Activated naive CD8-positive, alpha-beta T cell treated with anti-CD3 and anti-CD28 coated beads, Interleukin-2, amount 10 ng/mL, durations not matched to agents 7 days and 5 days (primary cell): ENCODE results near the gene EPHB4. TPM values are rescaled to one million over a fixed set of nuclear protein-coding genes. Genes with fewer than 3 reads are reported as not detected.
"Not testable (repeated sequence)": the region's sequence is repeated elsewhere in the genome, so short reads cannot be mapped to it uniquely, and the experiment has no call there.

ENCODE experiments used
- ATAC-seq: fragments of 150-1000 bp; cut with Tn5 transposase; one replicate; pipeline ENCODE4 v1.10.0; 2021; ENCODE audit warnings: low read depth, moderate library complexity
- POLR2A ChIA-PET: fragments of 350-600 bp; sonication (Branson Sonifier 250); formaldehyde crosslinking; loops from one replicate; lab custom pipeline; 2021; ENCODE audit warnings: antibody characterized with exemption; lab: Charles Lee
- DNase-seq: peaks from one replicate; pipeline ENCODE4 v3.0.0; 2021
- H3K27ac Mint-ChIP-seq: one replicate; pipeline ENCODE4 v1.8.0; 2022; ENCODE audit warnings: mild to moderate bottlenecking, mixed read lengths
- H3K27me3 Mint-ChIP-seq: one replicate; pipeline ENCODE4 v1.8.0; 2022; ENCODE audit warnings: mild to moderate bottlenecking, moderate library complexity, mixed read lengths
- H3K36me3 Mint-ChIP-seq: one replicate; pipeline ENCODE4 v1.8.0; 2021; ENCODE audit warnings: mild to moderate bottlenecking, mixed read lengths
- H3K4me1 Mint-ChIP-seq: one replicate; pipeline ENCODE4 v1.8.0; 2021; ENCODE audit warnings: mixed read lengths
- H3K4me3 Mint-ChIP-seq: one replicate; pipeline ENCODE4 v1.8.0; 2022; ENCODE audit warnings: mild to moderate bottlenecking, moderate library complexity, mixed read lengths
- H3K9me3 Mint-ChIP-seq: one replicate; pipeline ENCODE4 v1.8.0; 2021; ENCODE audit warnings: mixed read lengths
- total RNA-seq, 2 experiments: library from RNA; stranded (reverse); gene quantifications; one replicate each; pipeline ENCODE4 v1.2.3, GENCODE V29; 2021

Gene EPHB4
- total RNA-seq, 2 experiments from 2014 or later, result 3.1 to 3.3 TPM

GRCh38 chr7:100864263-100864845, 37.0 kb upstream of the EPHB4 start:
- no peaks in the 10 kb centered on the region for H3K9me3 Mint-ChIP-seq
- POLR2A ChIA-PET, result interaction anchor here (3.1 kb wide), 1 partner anchor 11 kb away, joined by 14 read pairs; the partner anchor contains the start of gene SRRT
- peaks cover 13% of the 10 kb centered on the region for H3K36me3 Mint-ChIP-seq
- DNase-seq, result no peak
- no peak overlapping the region for H3K27ac Mint-ChIP-seq
- no peak for ATAC-seq
- H3K4me1 Mint-ChIP-seq, result peaks cover 9% of the 10 kb centered on the region
- H3K4me3 Mint-ChIP-seq, result no peak overlapping the region
- no peaks in the 10 kb centered on the region for H3K27me3 Mint-ChIP-seq

- Mint-ChIP-seq H3K4me3 (no peak overlapping the region), H3K36me3 (peaks cover 13% of the 10 kb centered on the region), H3K4me1 (peaks cover 9% of the 10 kb centered on the region), H3K27me3 (no peaks in the 10 kb centered on the region), H3K9me3 (no peaks in the 10 kb centered on the region), H3K27ac (no peak overlapping the region)
- POLR2A ChIA-PET, result interaction anchor here (0.5 to 3.1 kb wide), 2 partner anchors 9 to 11 kb away, joined by 4 to 14 read pairs; partner anchors contain the start of gene SRRT
- DNase-seq (no peak), ATAC-seq (no peak)
These were observed 36.2 kb upstream of the EPHB4 start for GRCh38 chr7:100863406-100863950.

- ATAC-seq (no peak), DNase-seq (no peak)
- Mint-ChIP-seq H3K4me1 (peaks cover 1% of the 10 kb centered on the region), H3K9me3 (no peaks in the 10 kb centered on the region), H3K27ac (no peak overlapping the region), H3K4me3 (no peak overlapping the region), H3K36me3 (peaks cover 12% of the 10 kb centered on the region), H3K27me3 (no peaks in the 10 kb centered on the region)
- POLR2A ChIA-PET, result interaction anchor here (0.9 kb wide), 1 partner anchor 28 kb away, joined by 4 read pairs; the partner anchor contains the start of gene UFSP1
These were observed 34.3 kb upstream of the EPHB4 start for GRCh38 chr7:100861616-100861985.

GRCh38 chr7:100860702-100861615, 33.6 kb upstream of the EPHB4 start:
- H3K4me3 Mint-ChIP-seq, result no peak overlapping the region
- POLR2A ChIA-PET, result interaction anchor here (0.9 kb wide), 1 partner anchor 29 kb away, joined by 4 read pairs; the partner anchor contains the start of gene UFSP1
- no peaks in the 10 kb centered on the region for H3K27me3 Mint-ChIP-seq
- ATAC-seq, result no peak
- no peaks in the 10 kb centered on the region for H3K9me3 Mint-ChIP-seq
- H3K36me3 Mint-ChIP-seq, result peaks cover 12% of the 10 kb centered on the region
- peaks cover 1% of the 10 kb centered on the region for H3K4me1 Mint-ChIP-seq
- no peak for DNase-seq
- no peak overlapping the region for H3K27ac Mint-ChIP-seq

- Mint-ChIP-seq H3K4me1 (peaks cover 3% of the 10 kb centered on the region), H3K9me3 (no peaks in the 10 kb centered on the region), H3K4me3 (no peak overlapping the region), H3K27me3 (no peaks in the 10 kb centered on the region), H3K36me3 (peaks cover 13% of the 10 kb centered on the region), H3K27ac (no peak overlapping the region)
- POLR2A ChIA-PET, result no interaction called here
- DNase-seq (no peak), ATAC-seq (no peak)
These were observed 32.5 kb upstream of the EPHB4 start for GRCh38 chr7:100859856-100860255.

- Mint-ChIP-seq H3K27me3 (no peaks in the 10 kb centered on the region), H3K4me1 (peaks cover 7% of the 10 kb centered on the region), H3K9me3 (no peaks in the 10 kb centered on the region), H3K4me3 (no peak overlapping the region), H3K36me3 (peaks cover 10% of the 10 kb centered on the region), H3K27ac (no peak overlapping the region)
- ATAC-seq (no peak), DNase-seq (no peak)
- POLR2A ChIA-PET, result interaction anchor here (0.7 kb wide), 1 partner anchor 20 kb away, joined by 3 read pairs; no protein-coding TSS in a partner anchor
These were observed 29.6 kb upstream of the EPHB4 start for GRCh38 chr7:100856871-100857282.

GRCh38 chr7:100855515-100855914, 28.2 kb upstream of the EPHB4 start:
- DNase-seq (no peak), ATAC-seq (no peak)
- Mint-ChIP-seq H3K27ac (no peak overlapping the region), H3K9me3 (no peaks in the 10 kb centered on the region), H3K4me1 (peaks cover 10% of the 10 kb centered on the region), H3K36me3 (peaks cover 10% of the 10 kb centered on the region), H3K4me3 (no peak overlapping the region), H3K27me3 (no peaks in the 10 kb centered on the region)
- POLR2A ChIA-PET, result no interaction called here

- H3K4me1 Mint-ChIP-seq, result peaks cover 10% of the 10 kb centered on the region
- not testable (repeated sequence) for H3K4me3 Mint-ChIP-seq
- POLR2A ChIA-PET, result interaction anchor here (1.6 kb wide), 1 partner anchor 20 kb away, joined by 5 read pairs; the partner anchor contains the start of gene SRRT
These were observed 27.6 kb upstream of the EPHB4 start for GRCh38 chr7:100854899-100855298.

GRCh38 chr7:100854146-100854895, 27.0 kb upstream of the EPHB4 start:
- no peaks in the 10 kb centered on the region for H3K27me3 Mint-ChIP-seq
- H3K4me1 Mint-ChIP-seq, result peaks cover 10% of the 10 kb centered on the region
- peak overlapping the region; percentile 94 for H3K4me3 Mint-ChIP-seq
- H3K9me3 Mint-ChIP-seq, result no peaks in the 10 kb centered on the region
- no peak for DNase-seq
- H3K27ac Mint-ChIP-seq, result no peak overlapping the region
- no peak for ATAC-seq
- H3K36me3 Mint-ChIP-seq, result peaks cover 6% of the 10 kb centered on the region
- POLR2A ChIA-PET, result interaction anchor here (1.3 to 1.9 kb wide), 3 partner anchors 20 to 268 kb away, joined by 4 to 5 read pairs (median 5); partner anchors contain the start of genes FBXO24, LRCH4 and SRRT

More at GRCh38 chr7:100854899-100855298, 27.6 kb upstream of the EPHB4 start:
- not testable (repeated sequence) for H3K27me3 Mint-ChIP-seq, DNase-seq, H3K36me3 Mint-ChIP-seq, H3K9me3 Mint-ChIP-seq, H3K27ac Mint-ChIP-seq, ATAC-seq

- peaks cover 4% of the 10 kb centered on the region for H3K36me3 Mint-ChIP-seq
- DNase-seq (peak; percentile 94), ATAC-seq (peak; percentile 98)
- H3K27me3 Mint-ChIP-seq, result no peaks in the 10 kb centered on the region
- H3K4me3 Mint-ChIP-seq, result peak within 1 kb of the TSS; percentile 94
- H3K4me1 Mint-ChIP-seq, result peaks cover 10% of the 10 kb centered on the region
- POLR2A ChIA-PET, result interaction anchor here (0.7 to 2.9 kb wide), 13 partner anchors 15 to 424 kb away, joined by 3 to 26 read pairs (median 4); partner anchors contain the start of genes FBXO24, LRCH4, POP7 and SRRT
- no peaks in the 10 kb centered on the region for H3K9me3 Mint-ChIP-seq
- H3K27ac Mint-ChIP-seq, result peak within 1 kb of the TSS; percentile 80
These were observed 24.9 kb upstream of the EPHB4 start, which contains the start of gene SLC12A9 for GRCh38 chr7:100852048-100852872. SLC12A9 (plus strand) TSS chr7:100852713; CDS start chr7:100854198, 1,485 bp downstream.

GRCh38 chr7:100847360-100847759, 20.0 kb upstream of the EPHB4 start:
- no peak overlapping the region for H3K27ac Mint-ChIP-seq

More at GRCh38 chr7:100847360-100847759, 20.0 kb upstream of the EPHB4 start:
- DNase-seq (no peak), ATAC-seq (no peak)
- no peak overlapping the region for H3K4me3 Mint-ChIP-seq
- no peaks in the 10 kb centered on the region for H3K36me3 Mint-ChIP-seq
- POLR2A ChIA-PET, result no interaction called here
- H3K27me3 Mint-ChIP-seq, result no peaks in the 10 kb centered on the region
- H3K9me3 Mint-ChIP-seq, result no peaks in the 10 kb centered on the region
- peaks cover 4% of the 10 kb centered on the region for H3K4me1 Mint-ChIP-seq
